Mucosa of rectum (tissue), 2 donors: ENCODE data around the gene RGL1.

Experiments used
- H3K27ac ChIP-seq, 2 donors: one replicate each; pipeline ENCODE4 v1.7.0; 2013; ENCODE audit warnings: inconsistent platforms in 2 of 2, low read depth in 2 of 2, low read length in 2 of 2
- H3K27me3 ChIP-seq, 2 donors: one replicate each; pipeline ENCODE4 v1.7.0; 2013; ENCODE audit warnings: low read length in 2 of 2; ENCODE audit not compliant: control insufficient read depth in 2 of 2, insufficient read depth in 2 of 2
- H3K36me3 ChIP-seq, 2 donors: one replicate each; pipeline ENCODE4 v1.7.0; 2013; ENCODE audit warnings: low read length in 2 of 2; ENCODE audit not compliant: control insufficient read depth in 2 of 2, insufficient read depth in 2 of 2
- H3K4me1 ChIP-seq, 2 donors: one replicate each; pipeline ENCODE4 v1.7.0; 2013; ENCODE audit warnings: low read length in 2 of 2, mild to moderate bottlenecking in 1 of 2; ENCODE audit not compliant: control insufficient read depth in 2 of 2, insufficient read depth in 2 of 2
- H3K4me3 ChIP-seq, 2 donors: one replicate each; pipeline ENCODE4 v1.7.0; 2013; ENCODE audit warnings: low read length in 2 of 2
- H3K9ac ChIP-seq, 2 donors: one replicate each; pipeline ENCODE4 v1.7.0; 2013; ENCODE audit warnings: low read length in 2 of 2, low read depth in 1 of 2, mild to moderate bottlenecking in 1 of 2
- H3K9me3 ChIP-seq, 2 donors: one replicate each; pipeline ENCODE4 v1.7.0; 2013; ENCODE audit warnings: low read length in 2 of 2; ENCODE audit not compliant: control insufficient read depth in 2 of 2
- donor health status: healthy.
- donor health status: Normal muscosa, but diverticular disease.

Gene RGL1

GRCh38 chr1:183836598-183836997, 31.7 kb downstream of the RGL1 start:
- Histone ChIP-seq H3K4me1 (no peaks in the 10 kb centered on the region), H3K27ac (no peak overlapping the region), H3K27me3 (no peaks in the 10 kb centered on the region), H3K9ac (no peak overlapping the region), H3K4me3 (no peak overlapping the region), H3K36me3 (no peaks in the 10 kb centered on the region), H3K9me3 (no peaks in the 10 kb centered on the region)

- H3K27me3 ChIP-seq: no peaks in the 10 kb centered on the region
- no peak overlapping the region for H3K4me3 ChIP-seq
- no peaks in the 10 kb centered on the region for H3K4me1 ChIP-seq
- H3K36me3 ChIP-seq: no peaks in the 10 kb centered on the region
- no peaks in the 10 kb centered on the region for H3K9me3 ChIP-seq
- no peak overlapping the region for H3K27ac ChIP-seq
- H3K9ac ChIP-seq: no peak overlapping the region
Measured at GRCh38 chr1:183837062-183837461, 32.1 kb downstream of the RGL1 start.

- H3K9ac ChIP-seq: no peak overlapping the region
- no peaks in the 10 kb centered on the region for H3K36me3 ChIP-seq
- H3K27ac ChIP-seq: no peak overlapping the region
- no peaks in the 10 kb centered on the region for H3K27me3 ChIP-seq
- H3K4me1 ChIP-seq: no peaks in the 10 kb centered on the region
- H3K4me3 ChIP-seq: no peak overlapping the region
- H3K9me3 ChIP-seq: no peaks in the 10 kb centered on the region
Measured at GRCh38 chr1:183838221-183838620, 33.3 kb downstream of the RGL1 start.

GRCh38 chr1:183840140-183840539, 35.2 kb downstream of the RGL1 start:
- no peaks in the 10 kb centered on the region for H3K4me1 ChIP-seq

GRCh38 chr1:183841550-183841949, 36.6 kb downstream of the RGL1 start:
- no peaks in the 10 kb centered on the region for H3K9me3 ChIP-seq
- no peak overlapping the region for H3K27ac ChIP-seq
- H3K4me3 ChIP-seq: no peak overlapping the region
- no peak overlapping the region for H3K9ac ChIP-seq
- no peaks in the 10 kb centered on the region for H3K4me1 ChIP-seq
- H3K27me3 ChIP-seq: no peaks in the 10 kb centered on the region
- no peaks in the 10 kb centered on the region for H3K36me3 ChIP-seq

More at GRCh38 chr1:183840140-183840539, 35.2 kb downstream of the RGL1 start:
- no peak overlapping the region for H3K27ac ChIP-seq
- no peaks in the 10 kb centered on the region for H3K27me3 ChIP-seq
- no peak overlapping the region for H3K9ac ChIP-seq
- H3K36me3 ChIP-seq: no peaks in the 10 kb centered on the region
- H3K4me3 ChIP-seq: no peak overlapping the region
- H3K9me3 ChIP-seq: no peaks in the 10 kb centered on the region

GRCh38 chr1:183841950-183842794, 37.3 kb downstream of the RGL1 start:
- peak overlapping the region; percentile 33 to 56 for H3K27ac ChIP-seq
- no peaks in the 10 kb centered on the region for H3K36me3 ChIP-seq
- H3K4me1 ChIP-seq: no peaks in the 10 kb centered on the region
- H3K9ac ChIP-seq: no peak overlapping the region
- no peak overlapping the region for H3K4me3 ChIP-seq
- H3K27me3 ChIP-seq: no peaks in the 10 kb centered on the region
- no peaks in the 10 kb centered on the region for H3K9me3 ChIP-seq

GRCh38 chr1:183842795-183843144, 37.9 kb downstream of the RGL1 start:
- no peak overlapping the region for H3K4me3 ChIP-seq
- no peaks in the 10 kb centered on the region for H3K9me3 ChIP-seq
- no peaks in the 10 kb centered on the region for H3K36me3 ChIP-seq
- H3K9ac ChIP-seq: no peak overlapping the region
- H3K27ac ChIP-seq: peak overlapping the region; percentile 33 to 56
- no peaks in the 10 kb centered on the region for H3K4me1 ChIP-seq
- no peaks in the 10 kb centered on the region for H3K27me3 ChIP-seq

- Histone ChIP-seq H3K9ac (no peak overlapping the region), H3K4me3 (no peak overlapping the region), H3K36me3 (no peaks in the 10 kb centered on the region), H3K27ac (no peak overlapping the region), H3K4me1 (no peaks in the 10 kb centered on the region), H3K27me3 (no peaks in the 10 kb centered on the region), H3K9me3 (no peaks in the 10 kb centered on the region)
Measured at GRCh38 chr1:183844806-183845205, 39.9 kb downstream of the RGL1 start.

GRCh38 chr1:183845681-183846080, 40.8 kb downstream of the RGL1 start:
- H3K4me3 ChIP-seq: no peak overlapping the region
- no peaks in the 10 kb centered on the region for H3K36me3 ChIP-seq
- no peaks in the 10 kb centered on the region for H3K4me1 ChIP-seq
- no peaks in the 10 kb centered on the region for H3K9me3 ChIP-seq
- H3K27me3 ChIP-seq: no peaks in the 10 kb centered on the region
- no peak overlapping the region for H3K27ac ChIP-seq
- no peak overlapping the region for H3K9ac ChIP-seq

GRCh38 chr1:183847641-183848040, 42.7 kb downstream of the RGL1 start:
- Histone ChIP-seq H3K9ac (no peak overlapping the region), H3K9me3 (no peaks in the 10 kb centered on the region), H3K36me3 (no peaks in the 10 kb centered on the region), H3K27me3 (no peaks in the 10 kb centered on the region), H3K27ac (no peak overlapping the region), H3K4me1 (no peaks in the 10 kb centered on the region), H3K4me3 (no peak overlapping the region)
